IPS DF 6.9 (cell line): ENCODE results near the gene SLC35E2B.
"Not testable (repeated sequence)": the region's sequence is repeated elsewhere in the genome, so short reads cannot be mapped to it uniquely, and the experiment has no call there.

ENCODE experiments used
- DNase-seq: peaks from one replicate; pipeline ENCODE4 v3.0.0-alpha.2; 2013; ENCODE audit warnings: low read depth, low spot score
- H3K27ac ChIP-seq: one replicate; pipeline ENCODE4 v1.5.1; 2013; ENCODE audit warnings: low read length, control low read depth
- H3K27me3 ChIP-seq: 2 replicates; pipeline ENCODE4 v1.6.1; 2013; ENCODE audit warnings: mild to moderate bottlenecking, low read length; ENCODE audit not compliant: control insufficient read depth, insufficient read depth
- H3K36me3 ChIP-seq: 2 replicates; pipeline ENCODE4 v1.6.1; 2013; ENCODE audit warnings: low read length; ENCODE audit not compliant: control insufficient read depth, insufficient read depth
- H3K4me1 ChIP-seq: 2 replicates; pipeline ENCODE4 v1.6.1; 2013; ENCODE audit warnings: low read length; ENCODE audit not compliant: control insufficient read depth, insufficient read depth
- H3K4me3 ChIP-seq: 2 replicates; pipeline ENCODE4 v1.5.1; 2013; ENCODE audit warnings: mild to moderate bottlenecking, low read length
- H3K9me3 ChIP-seq: 2 replicates; pipeline ENCODE4 v1.6.1; 2013; ENCODE audit warnings: low read length, inconsistent platforms; ENCODE audit not compliant: control insufficient read depth, insufficient read depth
- WGBS: extraction: QIAGEN DNeasy Blood & Tissue Kit; methylation state at CpG from one replicate; pipeline ENCODE4 v1.1.7; 2013; ENCODE audit warnings: mixed read lengths, missing lambda C conversion rate; ENCODE audit not compliant: insufficient read length, insufficient coverage; 5-methylcytosine and 5-hydroxymethylcytosine counted together

Gene SLC35E2B

DNA sequence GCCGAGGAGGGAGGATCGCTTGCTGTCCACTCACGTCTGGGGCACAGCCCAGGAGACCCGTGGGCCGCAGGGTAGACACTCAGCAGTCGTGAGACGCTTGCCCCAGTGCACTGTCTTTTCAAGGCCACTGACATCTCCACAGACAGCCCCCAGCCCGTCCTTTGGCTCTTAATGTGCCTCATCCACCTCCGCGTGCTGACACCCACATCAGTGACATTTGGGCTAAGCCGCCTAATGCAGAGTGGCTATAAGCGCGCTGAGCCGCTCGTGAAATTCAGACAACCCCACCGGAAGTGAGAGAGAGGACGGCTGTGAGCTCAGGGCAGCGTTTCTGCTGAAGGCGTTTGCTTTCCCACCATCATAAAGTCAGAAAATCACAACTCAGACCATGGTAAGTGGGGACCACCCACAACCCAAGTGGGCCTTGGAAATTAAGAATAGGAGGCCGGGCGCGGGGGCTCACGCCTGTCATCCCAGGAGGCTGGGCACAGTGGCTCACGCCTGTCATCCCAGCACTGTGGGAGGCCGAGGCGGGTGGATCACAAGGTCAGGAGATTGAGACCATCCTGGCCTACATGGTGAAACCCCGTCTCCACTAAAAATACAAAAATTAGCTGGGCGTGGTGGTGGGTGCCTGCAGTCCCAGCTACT lies 8.4 kb downstream of the SLC35E2B start:
- no peak for DNase-seq
- H3K36me3 ChIP-seq, result no peaks in the 10 kb centered on the region
- H3K9me3 ChIP-seq, result no peaks in the 10 kb centered on the region
- no CpG with 5 or more reads among the region's 28 CpGs for WGBS
- no peak overlapping the region for H3K4me3 ChIP-seq
- H3K4me1 ChIP-seq, result peaks cover 5% of the 10 kb centered on the region; the same call in 1 of the 2 replicates
- H3K27ac ChIP-seq, result no peak overlapping the region
- no peaks in the 10 kb centered on the region for H3K27me3 ChIP-seq

DNA sequence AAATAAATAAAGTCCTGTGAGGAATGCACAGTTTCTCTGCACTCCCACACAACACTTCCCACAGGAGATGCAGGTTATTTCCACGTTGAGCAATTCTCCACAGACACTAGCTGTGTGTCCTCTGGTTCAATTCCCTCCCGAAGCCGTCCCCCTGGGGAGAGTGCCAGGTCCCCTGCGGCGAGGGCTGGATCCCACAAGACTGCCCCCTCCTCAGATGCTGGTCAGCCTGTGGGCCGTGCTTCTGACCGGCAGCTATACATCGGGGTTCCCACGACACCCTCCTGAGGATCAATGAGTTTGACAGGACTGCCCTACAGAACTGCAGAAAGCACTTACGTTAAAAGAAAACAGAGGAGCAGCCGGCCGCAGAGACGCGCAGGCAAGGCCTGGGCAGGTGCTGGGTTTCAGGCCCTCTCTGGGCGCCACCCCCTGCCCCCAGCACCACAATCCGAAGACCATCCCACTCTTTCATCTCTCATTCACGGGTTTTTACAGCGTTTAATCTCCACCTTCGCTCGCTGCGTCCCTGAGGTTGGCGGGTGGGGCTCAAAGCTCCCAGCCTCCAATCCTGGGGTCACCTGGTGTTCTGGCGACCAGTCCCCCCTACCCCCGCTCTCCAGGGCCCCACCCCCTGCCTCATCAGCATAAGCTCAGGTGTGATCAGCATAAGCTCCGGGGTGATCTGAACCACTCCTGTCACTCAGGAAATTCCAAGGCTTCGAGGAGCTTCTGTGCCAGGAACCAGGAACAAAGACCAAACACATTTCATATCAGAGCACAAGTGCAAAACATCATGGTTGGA lies 9.3 kb downstream of the SLC35E2B start:
- WGBS, result no CpG with 5 or more reads among the region's 26 CpGs
- no peak for DNase-seq
- no peaks in the 10 kb centered on the region; the same call in 1 of the 2 replicates for H3K36me3 ChIP-seq
- H3K27me3 ChIP-seq, result no peaks in the 10 kb centered on the region
- peaks cover 8% of the 10 kb centered on the region; the same call in 1 of the 2 replicates for H3K4me1 ChIP-seq
- H3K27ac ChIP-seq, result no peak overlapping the region
- H3K9me3 ChIP-seq, result no peaks in the 10 kb centered on the region
- no peak overlapping the region for H3K4me3 ChIP-seq

DNA sequence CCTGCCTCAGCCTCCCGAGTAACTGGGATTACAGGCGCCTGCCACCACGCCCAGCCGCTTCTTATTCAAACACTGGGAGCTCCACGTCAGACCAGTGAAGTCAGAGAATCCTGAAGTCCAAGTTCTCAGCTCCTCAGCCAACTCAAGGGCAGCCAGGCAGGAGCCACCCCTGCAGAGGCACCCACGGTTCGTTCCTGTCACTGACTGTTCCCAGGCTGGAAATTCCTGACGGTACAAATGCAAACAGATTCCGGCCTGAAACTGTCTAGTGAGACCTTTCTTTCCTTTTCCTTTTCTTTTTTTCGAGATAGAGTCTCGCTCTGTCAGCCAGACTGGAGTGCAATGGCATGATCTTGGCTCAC lies 11.7 kb downstream of the SLC35E2B start:
- peaks cover 10% of the 10 kb centered on the region; the same call in 1 of the 2 replicates for H3K4me1 ChIP-seq
- no peak overlapping the region for H3K27ac ChIP-seq
- no peaks in the 10 kb centered on the region for H3K9me3 ChIP-seq
- no peak for DNase-seq
- no CpG with 5 or more reads among the region's 11 CpGs for WGBS
- H3K36me3 ChIP-seq, result no peaks in the 10 kb centered on the region; the same call in 1 of the 2 replicates
- no peak overlapping the region for H3K4me3 ChIP-seq
- H3K27me3 ChIP-seq, result no peaks in the 10 kb centered on the region

DNA sequence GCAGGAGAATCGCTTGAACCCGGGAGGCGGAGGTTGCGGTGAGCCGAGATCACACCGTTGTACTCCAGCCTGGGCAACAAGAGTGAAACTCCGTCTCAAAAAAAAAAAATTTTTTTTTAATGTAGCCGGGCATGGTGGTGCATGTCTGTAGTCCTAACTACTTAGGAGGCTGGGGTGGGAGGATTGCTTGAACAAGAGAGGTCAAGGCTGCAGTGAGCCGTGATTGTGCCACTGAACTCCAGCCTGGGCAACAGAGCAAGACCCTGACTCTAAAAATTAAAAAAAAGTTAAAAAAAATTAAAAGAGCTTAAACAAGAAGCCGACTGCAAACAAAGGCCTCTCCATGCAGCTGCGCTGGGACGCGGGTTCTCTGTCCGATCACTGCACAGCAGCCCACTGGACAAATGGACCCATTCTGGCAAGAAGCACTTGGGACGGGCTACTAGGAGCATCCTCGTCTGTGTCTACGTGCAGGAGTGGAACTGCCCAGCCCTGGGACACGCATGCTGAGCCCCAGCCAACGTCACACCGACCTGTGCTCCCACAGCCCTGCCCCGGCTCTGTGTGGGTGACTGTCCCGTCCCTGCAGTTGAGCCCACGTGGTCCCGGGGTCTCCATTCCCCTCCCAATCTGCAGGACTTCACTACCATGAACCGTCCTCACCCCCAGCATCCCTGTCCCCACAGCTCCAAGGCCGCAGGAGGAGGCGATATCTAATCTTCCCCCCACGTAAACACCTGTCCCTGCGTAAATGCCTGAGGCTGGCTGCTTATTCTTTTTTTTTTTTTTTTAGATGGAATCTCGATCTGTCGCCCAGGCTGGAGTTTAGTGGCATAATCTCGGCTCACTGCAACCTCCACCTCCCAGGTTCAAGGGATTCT lies 12.3 kb downstream of the SLC35E2B start:
- WGBS, result no CpG with 5 or more reads among the region's 32 CpGs
- Histone ChIP-seq H3K27me3 (no peaks in the 10 kb centered on the region), H3K27ac (no peak overlapping the region), H3K36me3 (no peaks in the 10 kb centered on the region; the same call in 1 of the 2 replicates), H3K9me3 (no peaks in the 10 kb centered on the region), H3K4me1 (peaks cover 10% of the 10 kb centered on the region; the same call in 1 of the 2 replicates), H3K4me3 (no peak overlapping the region)
- DNase-seq, result no peak

DNA sequence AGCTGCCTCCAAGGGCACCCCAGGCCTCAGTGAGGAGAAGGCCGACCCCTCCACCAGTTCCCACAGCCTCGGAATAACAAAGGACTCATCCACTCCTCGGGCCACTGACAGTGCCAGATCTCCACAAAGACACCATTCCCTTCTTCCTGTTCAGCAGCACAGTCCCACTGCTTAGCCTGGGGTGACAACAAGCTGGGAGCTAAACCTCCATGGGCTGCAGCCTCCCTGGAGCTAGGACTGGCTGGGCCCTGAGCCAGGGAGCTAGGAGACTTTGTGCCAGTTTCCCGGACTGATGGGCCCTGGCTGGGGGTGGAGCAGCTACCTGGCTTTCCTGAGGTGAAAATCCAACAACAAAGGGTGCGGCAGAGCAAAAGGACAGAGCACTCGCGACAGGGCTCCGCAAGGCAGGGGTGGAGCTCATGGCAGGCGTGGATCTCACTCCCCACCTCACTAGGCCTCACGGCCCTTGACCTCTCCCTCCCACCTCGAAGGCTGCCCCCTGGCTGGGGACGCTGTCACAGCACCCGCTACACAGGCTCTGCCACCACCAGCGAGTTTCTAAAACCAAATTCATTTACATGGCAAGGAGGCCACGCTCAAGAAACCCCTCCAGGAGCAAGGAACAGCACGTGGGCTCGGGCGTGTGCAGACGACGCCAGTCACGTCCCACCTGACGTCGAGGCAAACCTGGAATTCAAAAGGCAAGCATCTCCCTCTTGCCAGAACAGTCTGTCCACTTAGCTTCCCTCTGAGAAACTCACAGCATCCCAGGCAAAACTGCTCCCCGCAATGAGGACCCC lies 13.8 kb downstream of the SLC35E2B start:
- H3K36me3 ChIP-seq, result no peaks in the 10 kb centered on the region; the same call in 1 of the 2 replicates
- H3K27ac ChIP-seq, result no peak overlapping the region
- H3K4me3 ChIP-seq, result no peak overlapping the region
- H3K4me1 ChIP-seq, result peaks cover 6% of the 10 kb centered on the region; the same call in 1 of the 2 replicates
- H3K9me3 ChIP-seq, result no peaks in the 10 kb centered on the region
- DNase-seq, result no peak
- WGBS, result no CpG with 5 or more reads among the region's 24 CpGs
- H3K27me3 ChIP-seq, result no peaks in the 10 kb centered on the region

DNA sequence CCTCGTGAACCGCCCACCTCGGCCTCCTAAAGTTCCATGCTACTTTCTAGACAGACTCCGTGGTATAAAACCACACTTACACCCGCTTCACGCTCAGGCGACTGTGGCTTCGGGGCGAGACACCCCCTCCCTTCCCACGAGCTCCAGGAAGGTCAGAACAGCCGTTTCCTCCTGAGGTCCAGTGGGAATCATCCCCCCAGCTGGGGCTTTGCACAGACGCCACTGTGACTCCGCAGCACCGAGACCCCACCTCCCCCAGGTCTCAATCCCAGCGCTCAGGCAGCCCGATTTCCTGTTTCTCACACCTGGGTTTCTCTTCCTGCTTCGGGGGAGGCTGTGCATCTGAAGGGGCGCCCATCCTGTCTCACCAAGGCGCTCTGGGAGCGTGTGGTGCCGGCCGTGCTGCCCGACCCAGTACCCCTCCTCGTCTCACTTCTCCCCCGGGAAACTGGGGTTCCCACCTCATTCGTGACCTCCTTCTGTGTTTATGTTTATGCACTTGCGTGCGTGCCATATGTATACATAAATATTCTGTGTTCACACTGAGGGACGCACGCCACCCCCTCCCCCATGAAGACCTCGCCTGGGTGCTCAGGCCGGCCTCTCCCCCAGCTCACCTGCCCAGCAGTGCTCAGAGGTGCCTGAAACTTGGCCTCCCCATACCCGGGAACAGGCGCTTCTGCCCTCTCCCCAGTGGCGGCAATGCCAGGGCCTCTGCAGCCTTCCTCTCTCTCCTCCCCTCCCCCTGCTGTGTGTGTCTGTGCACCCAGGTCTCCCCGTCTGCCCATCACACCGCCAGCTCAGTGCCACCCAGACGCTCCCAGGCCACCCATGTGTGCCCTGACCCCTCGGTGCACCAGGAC lies 14.6 kb downstream of the SLC35E2B start:
- no peak overlapping the region for H3K4me3 ChIP-seq
- no CpG with 5 or more reads among the region's 39 CpGs for WGBS
- no peak overlapping the region for H3K27ac ChIP-seq
- no peaks in the 10 kb centered on the region for H3K9me3 ChIP-seq
- H3K36me3 ChIP-seq, result no peaks in the 10 kb centered on the region; the same call in 1 of the 2 replicates
- peaks cover 5% of the 10 kb centered on the region; the same call in 1 of the 2 replicates for H3K4me1 ChIP-seq
- no peak for DNase-seq
- H3K27me3 ChIP-seq, result no peaks in the 10 kb centered on the region

DNA sequence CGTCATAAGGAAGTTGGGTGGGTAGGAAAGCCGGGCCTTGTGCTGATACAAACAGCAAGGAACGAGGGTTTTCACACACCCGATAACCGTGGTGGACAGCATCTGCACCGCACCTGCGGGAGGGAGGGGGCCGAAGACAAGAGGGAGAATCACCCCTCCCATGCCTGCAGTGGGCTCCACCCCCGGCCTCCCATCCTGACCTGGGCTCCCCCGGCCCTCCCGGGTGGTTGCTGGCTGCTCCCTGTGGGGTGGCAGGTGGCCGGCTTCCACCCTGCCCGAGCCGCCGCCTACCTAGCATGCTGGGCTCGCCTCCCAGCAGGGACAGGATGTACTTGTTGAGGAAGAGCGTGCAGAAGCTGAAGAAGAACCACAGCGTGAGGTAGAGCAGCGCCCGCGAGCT lies 16.5 kb downstream of the SLC35E2B start:
- not testable (repeated sequence) for H3K4me1 ChIP-seq, H3K4me3 ChIP-seq, H3K9me3 ChIP-seq, DNase-seq, H3K27me3 ChIP-seq, H3K36me3 ChIP-seq, H3K27ac ChIP-seq
- no CpG with 5 or more reads among the region's 21 CpGs for WGBS

DNA sequence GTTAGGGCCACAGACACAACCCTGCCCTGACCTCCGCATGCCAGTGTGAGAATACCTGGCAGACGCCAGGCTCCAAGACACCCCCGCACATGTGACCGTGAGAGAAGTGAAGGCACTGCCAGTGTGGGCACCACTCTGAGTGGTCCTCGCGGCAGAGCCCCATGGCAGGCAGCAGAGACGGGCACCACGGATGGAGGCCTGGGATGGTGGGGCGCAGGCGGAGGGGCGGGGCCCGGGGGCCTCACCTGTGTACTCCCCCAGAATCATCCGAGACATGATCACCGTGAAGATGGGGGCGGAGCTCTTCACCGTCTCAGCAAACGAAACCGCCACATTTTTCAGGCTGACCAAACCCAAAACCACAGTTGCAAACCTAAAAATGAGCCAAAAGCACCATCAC lies 17.4 kb downstream of the SLC35E2B start:
- not testable (repeated sequence) for H3K27ac ChIP-seq, H3K27me3 ChIP-seq, H3K4me3 ChIP-seq, DNase-seq, H3K9me3 ChIP-seq, H3K4me1 ChIP-seq, H3K36me3 ChIP-seq
- no CpG with 5 or more reads among the region's 18 CpGs for WGBS

DNA sequence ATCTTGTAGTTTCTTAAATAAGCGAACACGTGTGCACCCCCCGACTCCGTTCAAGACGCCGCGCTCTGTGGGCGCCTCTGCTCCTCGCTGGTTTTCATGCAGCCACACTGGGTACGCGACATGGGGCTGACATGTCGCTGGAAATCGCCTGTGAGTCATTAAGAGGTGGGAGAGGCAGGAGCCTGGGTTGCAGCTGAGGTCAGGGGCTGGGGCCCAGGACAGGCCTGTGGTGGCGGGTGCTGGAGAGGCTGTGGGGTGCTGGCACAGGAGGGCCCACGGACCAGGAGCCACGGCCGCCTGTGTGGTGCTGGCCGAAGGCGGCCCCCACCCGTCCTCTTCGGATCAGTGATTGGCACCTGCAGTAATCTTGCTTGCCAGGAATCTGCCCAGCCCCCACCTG lies 17.8 kb downstream of the SLC35E2B start:
- no CpG with 5 or more reads among the region's 21 CpGs for WGBS
- not testable (repeated sequence) for H3K9me3 ChIP-seq, H3K36me3 ChIP-seq, H3K4me3 ChIP-seq, H3K4me1 ChIP-seq, H3K27me3 ChIP-seq, H3K27ac ChIP-seq, DNase-seq
